Jurkat, Clone E6-1 (cell line): ENCODE results near the gene NID1.
"Not testable (repeated sequence)": the region's sequence is repeated elsewhere in the genome, so short reads cannot be mapped to it uniquely, and the experiment has no call there.

Experiments
- DNase-seq: peaks from one replicate; pipeline ENCODE4 v3.0.0-alpha.2; 2011; ENCODE audit warnings: low read depth, low spot score
- H3K4me3 ChIP-seq: 2 replicates; pipeline ENCODE4 v1.5.1; 2011; ENCODE audit warnings: mild to moderate bottlenecking, low read length, control low read depth, moderate library complexity

Gene NID1

DNA sequence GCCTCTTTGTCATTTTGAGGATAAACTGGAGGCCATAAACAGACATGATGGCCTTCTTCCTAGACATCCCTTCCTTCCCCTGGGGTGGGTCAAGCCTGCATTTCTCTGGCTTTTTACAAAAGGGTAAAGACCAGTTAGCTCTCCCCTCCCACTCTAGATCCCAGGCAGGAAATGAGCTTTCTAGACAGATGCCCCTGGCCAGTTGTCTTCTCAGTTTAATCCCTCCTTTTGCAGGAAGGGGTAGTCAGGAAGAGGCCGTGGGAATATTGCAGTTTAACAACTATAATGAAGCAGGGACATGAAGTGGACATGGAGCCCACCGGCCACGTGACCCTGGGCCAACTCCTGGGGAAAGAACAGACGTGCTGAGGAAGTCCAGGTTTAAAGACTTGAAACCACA lies 85.7 kb downstream of the NID1 start:
- no peak for DNase-seq
- H3K4me3 ChIP-seq = no peak overlapping the region

DNA sequence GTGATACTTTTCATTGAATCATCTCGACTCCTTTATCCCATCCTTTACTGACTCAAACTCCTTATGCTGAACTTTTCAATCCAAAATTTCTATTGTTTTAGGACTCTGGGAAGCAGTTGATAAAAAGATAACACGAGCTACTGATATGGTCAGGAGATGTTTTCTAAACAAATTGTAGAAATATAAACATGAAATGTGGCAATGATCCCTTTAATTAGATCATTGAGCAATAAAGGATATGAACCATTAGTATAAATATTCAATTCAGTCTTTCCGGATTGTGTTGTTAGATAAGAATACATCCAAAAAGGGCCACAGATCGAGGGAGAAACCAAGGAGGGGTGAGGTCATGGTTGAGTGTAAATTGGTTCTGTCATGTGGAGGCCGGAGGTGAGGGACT lies 88.4 kb downstream of the NID1 start:
- no peak overlapping the region for H3K4me3 ChIP-seq
- DNase-seq = no peak

DNA sequence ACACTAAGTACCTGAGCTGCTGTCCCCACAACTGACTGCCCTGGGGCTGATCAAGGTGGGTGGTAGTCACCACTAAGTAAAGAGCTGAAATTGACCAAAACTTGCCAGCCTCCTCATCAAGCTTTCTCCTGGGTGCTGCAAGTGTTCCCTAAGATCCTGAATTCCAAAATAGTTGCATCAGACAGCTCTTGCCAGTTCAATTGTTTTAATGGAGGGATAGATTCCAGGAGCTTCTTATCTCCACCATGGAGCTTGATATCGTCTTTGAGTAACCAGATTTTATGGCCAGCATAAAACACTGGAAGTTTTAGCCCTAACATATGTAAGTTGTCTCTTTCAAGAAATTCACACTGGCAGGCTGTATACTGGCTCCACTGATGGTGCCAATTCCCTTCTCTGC lies 90.3 kb downstream of the NID1 start:
- no peak for DNase-seq
- no peak overlapping the region for H3K4me3 ChIP-seq

DNA sequence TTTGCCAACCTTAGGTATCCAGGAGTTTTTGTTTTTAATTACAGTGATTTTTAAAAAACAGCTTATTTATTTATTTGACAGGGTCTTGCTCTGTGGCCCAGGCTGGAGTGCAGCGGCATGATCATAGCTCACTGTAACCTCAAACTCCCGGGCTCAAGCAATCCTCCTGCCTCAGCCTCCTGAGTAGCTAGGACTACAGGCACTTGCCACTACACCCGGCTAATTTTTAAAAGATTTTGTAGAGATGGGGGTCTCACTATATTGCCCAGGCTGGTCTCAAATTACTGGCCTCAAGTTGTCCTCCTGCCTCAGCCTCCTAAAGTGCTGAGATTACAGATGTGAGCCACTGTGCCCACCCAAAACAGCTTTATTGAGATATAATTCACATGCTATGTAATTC lies 92.2 kb downstream of the NID1 start:
- not testable (repeated sequence) for H3K4me3 ChIP-seq, DNase-seq

DNA sequence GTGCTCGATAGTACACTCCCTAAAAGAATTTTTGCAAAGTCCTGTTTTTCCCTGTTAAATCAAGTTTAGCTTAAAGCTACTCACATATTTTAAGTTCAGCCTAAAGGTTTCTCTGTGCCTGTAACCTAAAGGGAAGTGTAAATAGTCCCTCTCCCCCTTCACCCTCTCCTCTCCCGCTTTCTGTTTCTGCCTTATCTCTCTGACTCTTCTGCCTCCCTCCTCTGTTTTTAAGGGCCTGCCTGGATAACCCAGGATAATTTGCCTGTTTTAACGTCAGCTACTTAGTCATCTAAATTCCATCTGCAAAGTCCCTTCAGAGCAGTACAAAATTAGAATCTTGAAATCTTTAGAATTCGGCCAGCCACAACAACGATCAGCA lies 92.6 kb downstream of the NID1 start:
- no peak for DNase-seq
- no peak overlapping the region for H3K4me3 ChIP-seq

- peak overlapping the region; percentile 24 for H3K4me3 ChIP-seq
- peak; percentile 83 for DNase-seq
Measured at GRCh38 chr1:235971571-235972310, 93.1 kb downstream of the NID1 start.

DNA sequence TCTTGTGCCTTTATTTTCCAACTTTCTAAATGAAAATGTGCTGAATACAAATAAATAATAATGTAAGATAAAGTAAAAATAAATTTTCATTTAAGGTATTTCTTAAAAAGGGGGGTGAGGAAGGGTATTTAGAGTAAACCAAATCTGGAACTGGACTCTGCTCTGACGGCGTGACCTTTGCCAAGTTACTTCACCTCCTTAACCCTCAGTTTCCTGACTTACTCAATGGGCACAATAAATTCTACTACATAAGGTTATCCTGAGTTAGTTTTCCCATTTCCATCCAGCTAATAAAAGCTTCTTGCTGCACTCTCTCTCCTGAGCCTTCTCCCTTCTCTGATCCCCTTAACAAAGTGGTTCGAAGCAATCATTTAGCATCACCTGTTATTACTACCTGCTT lies 93.9 kb downstream of the NID1 start:
- DNase-seq = no peak
- no peak overlapping the region for H3K4me3 ChIP-seq

- DNase-seq = no peak
- H3K4me3 ChIP-seq = no peak overlapping the region
Measured at GRCh38 chr1:235968831-235969230, 96.1 kb downstream of the NID1 start.

- not testable (repeated sequence) for DNase-seq, H3K4me3 ChIP-seq
Measured at GRCh38 chr1:235966134-235966533, 98.8 kb downstream of the NID1 start.

- no peak overlapping the region for H3K4me3 ChIP-seq
- DNase-seq = no peak
Measured at GRCh38 chr1:235960809-235961208, 104.1 kb downstream of the NID1 start.

DNA sequence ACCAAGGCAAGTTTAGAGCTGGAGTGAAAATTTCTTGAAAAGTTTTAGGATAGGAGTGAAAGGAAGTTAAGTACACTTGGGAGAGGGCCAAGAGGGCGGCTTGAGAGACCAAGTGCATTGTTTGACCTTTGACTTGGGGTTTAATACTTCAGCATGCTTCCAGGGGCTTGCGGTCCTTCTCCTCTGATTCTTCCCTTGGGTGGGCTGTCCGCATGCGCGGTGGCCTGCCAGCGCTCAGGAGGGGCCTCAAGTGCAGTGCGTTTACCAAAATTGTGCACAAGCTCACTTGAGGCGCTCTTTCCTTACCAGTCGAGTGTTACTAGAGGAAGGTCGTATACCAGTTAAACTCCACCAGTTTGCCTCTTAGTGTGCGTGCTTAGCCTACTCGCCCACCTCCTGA lies 106.9 kb downstream of the NID1 start:
- no peak overlapping the region for H3K4me3 ChIP-seq
- no peak for DNase-seq

- no peak for DNase-seq
- H3K4me3 ChIP-seq = no peak overlapping the region
Measured at GRCh38 chr1:235955777-235956176, 109.1 kb downstream of the NID1 start.

GRCh38 chr1:235954306-235955283 lies 110.3 kb downstream of the NID1 start:
- no peak overlapping the region for H3K4me3 ChIP-seq
- DNase-seq = peak; percentile 39

DNA sequence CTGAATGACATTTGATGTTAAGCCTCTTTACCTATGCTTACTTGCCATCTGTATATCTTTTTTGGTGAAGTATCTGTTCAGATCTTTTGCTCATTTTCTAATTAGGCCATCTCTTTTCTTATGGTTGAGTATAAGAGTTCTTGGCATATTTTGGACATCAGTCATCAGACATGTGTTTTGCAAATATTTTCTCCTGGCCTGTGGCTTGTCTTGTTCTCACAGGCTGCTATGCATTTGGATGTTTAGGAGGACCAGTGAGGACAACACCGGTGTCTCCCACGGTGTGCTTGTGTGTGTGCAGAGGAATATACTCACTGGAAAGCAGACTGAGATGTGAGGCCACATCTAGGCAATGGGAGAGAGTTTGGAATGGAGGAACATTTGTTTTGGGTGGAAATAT lies 111.1 kb downstream of the NID1 start:
- no peak for DNase-seq
- H3K4me3 ChIP-seq = no peak overlapping the region

GRCh38 chr1:235952950-235953615 lies 111.8 kb downstream of the NID1 start:
- no peak overlapping the region for H3K4me3 ChIP-seq

GRCh38 chr1:235951661-235952060 lies 113.2 kb downstream of the NID1 start:
- no peak for DNase-seq
- H3K4me3 ChIP-seq = no peak overlapping the region

More at GRCh38 chr1:235952950-235953615, 111.8 kb downstream of the NID1 start:
- no peak for DNase-seq

DNA sequence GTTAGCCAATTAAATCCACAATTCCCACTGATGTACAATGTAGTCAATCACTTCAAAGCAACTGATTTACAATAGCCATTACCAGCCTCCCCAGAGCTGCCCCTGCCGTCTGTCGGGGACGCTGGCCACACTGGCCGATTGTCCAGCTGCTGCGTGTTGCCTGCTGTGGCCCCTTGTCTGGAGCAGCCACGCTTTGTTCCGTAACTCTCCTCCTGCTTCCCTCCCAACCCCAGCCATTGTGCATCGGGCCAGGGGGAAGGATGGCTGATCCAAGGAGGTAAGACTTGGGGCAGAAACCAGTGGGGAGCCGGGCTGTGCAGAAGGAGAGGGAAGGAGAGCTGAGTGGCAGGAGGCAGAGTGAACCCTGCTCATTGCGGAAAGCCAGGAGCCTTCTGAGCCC lies 114.6 kb downstream of the NID1 start:
- H3K4me3 ChIP-seq = no peak overlapping the region
- DNase-seq = no peak

DNA sequence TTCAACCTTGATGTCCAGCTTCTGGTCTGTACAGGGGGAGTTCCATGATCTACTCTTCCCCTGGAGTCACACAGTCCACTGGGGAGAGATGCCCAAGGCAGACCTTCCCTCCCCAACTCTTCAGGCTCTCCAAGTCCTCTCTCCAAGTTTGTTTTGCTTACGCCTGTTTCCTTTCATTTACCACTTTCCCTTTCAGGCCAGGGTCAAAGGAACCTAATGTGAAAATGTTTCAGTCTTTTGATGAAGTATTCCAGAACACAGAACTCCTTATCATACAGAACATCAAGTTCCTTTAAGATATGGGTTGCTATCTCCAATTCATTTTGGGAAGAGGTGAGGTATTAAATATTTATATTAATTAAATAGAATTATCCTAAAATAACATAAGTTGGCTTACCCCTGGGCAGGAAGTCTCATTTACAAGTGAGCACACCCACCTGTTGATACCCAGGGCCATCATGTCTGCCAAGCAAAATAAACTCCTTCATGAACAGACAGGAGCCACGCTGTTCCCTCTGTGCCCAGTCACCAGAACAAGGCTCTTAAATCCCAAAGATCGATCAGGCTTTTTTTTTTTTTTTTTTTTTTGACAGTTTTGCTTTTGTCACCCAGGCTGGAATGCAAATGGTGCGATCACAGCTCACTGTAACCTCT lies 116.0 kb downstream of the NID1 start:
- no peak overlapping the region for H3K4me3 ChIP-seq
- no peak for DNase-seq

DNA sequence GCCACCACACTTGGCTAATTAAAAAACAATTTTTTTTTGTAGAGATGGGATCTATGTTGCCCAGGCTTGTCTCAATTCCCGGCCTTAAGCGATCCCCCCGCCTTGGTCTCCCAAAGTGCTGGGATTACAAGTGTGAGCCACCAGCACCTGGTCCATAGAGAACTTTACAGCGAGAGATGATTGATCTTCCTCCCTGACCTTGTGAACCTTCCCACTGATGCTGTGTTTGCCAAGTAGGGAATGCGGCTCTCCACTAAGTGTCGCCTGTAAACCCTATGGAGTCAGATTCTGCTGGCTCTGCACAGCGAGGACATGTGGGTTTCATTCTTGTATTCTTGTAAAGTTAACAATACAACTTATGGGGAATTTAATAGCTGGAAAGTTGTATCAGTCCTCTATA lies 116.9 kb downstream of the NID1 start:
- H3K4me3 ChIP-seq = no peak overlapping the region
- DNase-seq = no peak
